Psoas muscle (tissue), 8 donors: ENCODE measurements around the gene IL4. TPM values are rescaled to one million over a fixed set of nuclear protein-coding genes. Genes with fewer than 3 reads are reported as not detected.

Experiments used
- ATAC-seq, 4 donors: fragments of 200-7000 bp; cut with Tn5 transposase; one replicate each; pipeline ENCODE4 v1.9.1; 2020; ENCODE audit warnings: moderate library complexity in 3 of 4, mild to moderate bottlenecking in 2 of 4
- DNase-seq, 2 donors: peaks; one replicate each; pipeline ENCODE4 v3.0.0-alpha.2; 2020
- H3K27ac ChIP-seq: fragments of 200-600 bp; one replicate; pipeline ENCODE4 v1.8.0; 2022
- H3K27me3 ChIP-seq, 3 donors: fragments of 200-600 bp in 1 of 3; one replicate each; pipeline versions ENCODE4 v1.6.1 to v1.8.0; 2013 to 2022; ENCODE audit warnings: low read length in 2 of 3, mild to moderate bottlenecking in 2 of 3, moderate library complexity in 1 of 3; ENCODE audit not compliant: insufficient read depth in 3 of 3
- H3K36me3 ChIP-seq, 2 donors: fragments of 200-600 bp in 1 of 2; one replicate each; pipeline versions ENCODE4 v1.6.1 to v1.8.0; 2013 to 2022; ENCODE audit warnings: low read depth in 1 of 2, mild to moderate bottlenecking in 1 of 2, moderate library complexity in 1 of 2; ENCODE audit not compliant: insufficient read depth in 1 of 2
- H3K4me1 ChIP-seq: fragments of 200-600 bp; one replicate; pipeline ENCODE4 v1.8.0; 2022
- H3K4me3 ChIP-seq: fragments of 200-600 bp; one replicate; pipeline ENCODE4 v1.8.0; 2022; ENCODE audit warnings: mild to moderate bottlenecking
- H3K9me3 ChIP-seq: fragments of 200-600 bp; one replicate; pipeline ENCODE4 v1.8.0; 2022
- WGBS, 3 donors: extraction: QIAGEN DNeasy Blood & Tissue Kit; methylation state at CpG; one replicate each; pipeline versions ENCODE4 v1.1.6 to v1.1.7; 2013; 5-methylcytosine and 5-hydroxymethylcytosine counted together
- intact Hi-C, 2 donors: fragments of 100-400 bp; cut with DNase I; formaldehyde crosslinking; loops; one replicate each; pipeline versions ENCODE4 v1.11.0 to v1.14.2; 2022
- polyA plus RNA-seq, 3 donors: library from polyadenylated mRNA; stranded (reverse); fragments of 200-250 nt; gene quantifications; one replicate each; pipeline ENCODE4 v1.2.3, GENCODE V29; 2013
- total RNA-seq, 4 donors: library from RNA; stranded (reverse); fragmentation: NEBNext Ultra II Directional in 2 of 4; extraction: Animal tissue kit (Norgen Biotek cat#: 25700) in 2 of 4; gene quantifications; one replicate each; pipeline versions ENCODE4 v1.2.1 to v1.2.4, GENCODE V29; 2021 to 2023
- TF ChIP-seq, protein P1 (sequence below): fragments of 200-600 bp; IDR thresholded peaks from one replicate; pipeline ENCODE4 v1.8.0; 2022; ENCODE audit warnings: antibody characterized with exemption
- donor health status: healthy with polysubstance abuse.
- donor health status: DM: no; HTN: no; CAD: no; lungs with moderate emphysema.
- donor health status: Bipolar disorder and iron deficiency.
- donor health status: healthy.
- donor health status: DM: yes; HTN: yes; CAD: no.
- donor health status: DM: no; HTN: no; CAD: no.
- donor health status: DM: no; HTN: no; CAD: no.
- donor health status: DM: yes; HTN: yes; CAD: no.

IL4 gene
- total and polyA plus RNA-seq, 7 donors: not detected

DNA sequence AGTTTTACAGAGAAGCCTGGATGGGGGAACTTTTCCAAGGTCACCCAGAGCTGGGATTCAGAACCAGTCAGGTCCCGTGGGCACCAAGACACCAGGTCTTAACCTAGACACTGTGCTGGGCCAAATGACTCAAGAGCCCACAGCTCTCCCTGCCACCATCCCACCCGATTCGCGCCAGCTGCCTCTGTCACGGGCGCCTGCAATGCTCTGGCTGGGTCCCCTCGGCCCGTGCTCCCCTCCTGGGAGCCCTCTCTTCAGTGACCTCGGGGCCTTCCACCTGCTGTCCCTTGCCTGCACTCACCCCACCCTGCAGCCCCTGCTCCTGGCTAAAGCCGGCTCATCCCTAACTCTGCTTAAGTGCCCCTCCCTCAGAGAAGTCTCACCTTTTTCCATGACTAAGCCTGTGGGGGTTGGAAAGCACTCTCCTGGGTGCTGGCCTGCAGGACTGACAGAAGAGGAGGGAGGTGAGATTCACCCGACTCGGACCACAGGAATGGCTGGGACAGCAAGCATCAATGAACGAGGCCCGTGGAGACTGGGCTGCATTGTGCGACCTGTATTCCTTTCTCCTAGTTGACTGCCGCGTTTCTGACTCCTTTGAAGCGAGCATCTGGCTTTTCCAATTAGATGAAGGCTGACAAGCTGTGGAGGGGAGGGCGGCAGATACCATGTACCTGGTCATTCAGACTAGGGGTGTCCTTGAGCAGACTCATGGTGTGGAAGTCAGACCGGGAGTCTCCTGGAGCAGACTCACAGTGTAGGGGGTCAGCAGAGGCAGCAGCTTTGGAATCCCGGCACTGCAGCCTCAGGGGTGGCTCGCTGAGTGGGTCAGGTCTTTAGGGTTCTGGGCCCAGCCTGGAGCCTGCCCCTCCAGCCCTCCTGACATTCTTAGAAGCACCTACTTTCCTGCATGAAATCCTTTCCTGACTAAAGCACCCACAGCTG lies 5.8 kb upstream of the IL4 start:
- 66 to 68% (median 67%) methylated on average over 22 of the region's 22 CpGs for WGBS, 3 donors
- no peak for ATAC-seq

DNA sequence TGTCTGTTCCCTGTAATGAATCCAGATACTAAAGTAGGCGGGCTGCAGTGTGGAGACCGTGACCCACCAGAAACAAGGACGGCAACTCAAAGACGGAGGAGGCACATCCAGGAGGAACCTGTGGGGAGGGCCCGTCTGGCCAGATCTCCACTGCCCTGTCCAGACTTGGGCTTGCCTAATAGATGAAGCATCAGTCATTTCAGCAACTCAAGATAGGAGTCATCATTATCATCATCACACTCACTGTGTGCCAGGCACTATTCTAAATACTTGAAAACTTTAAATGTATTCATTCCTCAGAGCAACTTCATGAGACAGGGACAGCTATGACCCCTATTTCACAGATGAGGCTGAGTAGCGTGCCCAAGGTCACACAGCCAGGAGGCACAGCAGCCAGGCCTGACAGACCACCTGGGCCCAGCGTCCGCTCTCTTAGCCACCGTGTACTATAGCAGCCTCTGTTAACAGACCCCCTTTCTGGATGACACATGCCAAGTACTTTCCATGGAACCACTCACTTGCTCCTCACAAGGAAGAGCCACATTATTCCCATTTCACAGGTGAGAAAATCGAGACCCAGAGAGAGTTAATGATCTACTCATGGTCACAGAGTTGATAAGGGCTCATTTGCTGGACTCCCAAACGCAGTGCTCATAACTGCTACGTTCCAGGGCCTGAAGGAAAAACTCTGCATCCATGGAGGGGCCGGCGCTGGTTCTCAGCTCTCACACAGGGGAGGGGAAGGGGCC lies 4.9 kb upstream of the IL4 start:
- H3K27me3 ChIP-seq: peaks cover 0 to 4% (median 0%) of the 10 kb centered on the region in 3 donors
- H3K4me3 ChIP-seq: no peak overlapping the region
- no peaks in the 10 kb centered on the region for H3K4me1 ChIP-seq
- intact Hi-C loops: no loop called here
- no peak for ATAC-seq
- no peak overlapping the region for H3K27ac ChIP-seq
- no peak for DNase-seq
- no peaks in the 10 kb centered on the region for H3K9me3 ChIP-seq
- TF ChIP-seq, protein P1, sequence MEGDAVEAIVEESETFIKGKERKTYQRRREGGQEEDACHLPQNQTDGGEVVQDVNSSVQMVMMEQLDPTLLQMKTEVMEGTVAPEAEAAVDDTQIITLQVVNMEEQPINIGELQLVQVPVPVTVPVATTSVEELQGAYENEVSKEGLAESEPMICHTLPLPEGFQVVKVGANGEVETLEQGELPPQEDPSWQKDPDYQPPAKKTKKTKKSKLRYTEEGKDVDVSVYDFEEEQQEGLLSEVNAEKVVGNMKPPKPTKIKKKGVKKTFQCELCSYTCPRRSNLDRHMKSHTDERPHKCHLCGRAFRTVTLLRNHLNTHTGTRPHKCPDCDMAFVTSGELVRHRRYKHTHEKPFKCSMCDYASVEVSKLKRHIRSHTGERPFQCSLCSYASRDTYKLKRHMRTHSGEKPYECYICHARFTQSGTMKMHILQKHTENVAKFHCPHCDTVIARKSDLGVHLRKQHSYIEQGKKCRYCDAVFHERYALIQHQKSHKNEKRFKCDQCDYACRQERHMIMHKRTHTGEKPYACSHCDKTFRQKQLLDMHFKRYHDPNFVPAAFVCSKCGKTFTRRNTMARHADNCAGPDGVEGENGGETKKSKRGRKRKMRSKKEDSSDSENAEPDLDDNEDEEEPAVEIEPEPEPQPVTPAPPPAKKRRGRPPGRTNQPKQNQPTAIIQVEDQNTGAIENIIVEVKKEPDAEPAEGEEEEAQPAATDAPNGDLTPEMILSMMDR: no peak
- WGBS, 3 donors: 85 to 87% (median 86%) methylated on average over 14 of the region's 14 CpGs
- no peaks in the 10 kb centered on the region for H3K36me3 ChIP-seq

More for the DNA sequence above, 5.8 kb upstream of the IL4 start:
- TF ChIP-seq, protein P1: no peak
- Histone ChIP-seq H3K27me3 (peaks cover 0 to 4% (median 0%) of the 10 kb centered on the region in 3 donors), H3K9me3 (no peaks in the 10 kb centered on the region), H3K4me3 (no peak overlapping the region), H3K27ac (no peak overlapping the region), H3K4me1 (no peaks in the 10 kb centered on the region), H3K36me3 (no peaks in the 10 kb centered on the region)
- intact Hi-C loops: no loop called here
- DNase-seq: no peak

DNA sequence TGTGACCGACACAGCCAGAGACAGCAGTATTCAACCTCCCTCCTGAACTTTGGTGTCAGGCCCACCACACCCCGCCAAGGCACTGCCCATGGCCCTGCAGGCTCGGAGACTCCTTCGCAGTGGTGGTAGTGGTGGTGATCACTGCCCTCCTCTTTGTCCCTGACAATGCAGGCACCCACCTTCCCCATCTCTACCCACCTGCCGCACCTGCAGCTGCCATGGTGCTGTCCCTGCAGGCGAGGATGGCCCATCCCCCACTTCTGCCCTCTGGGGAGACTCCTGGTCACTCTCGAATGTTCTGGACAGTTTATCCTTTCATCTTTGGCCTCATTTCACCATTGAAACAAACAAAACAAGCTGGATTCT lies 4.4 kb upstream of the IL4 start:
- WGBS, 3 donors: 76 to 85% (median 77%) methylated on average over 6 to 7 of the region's 7 CpGs

DNA sequence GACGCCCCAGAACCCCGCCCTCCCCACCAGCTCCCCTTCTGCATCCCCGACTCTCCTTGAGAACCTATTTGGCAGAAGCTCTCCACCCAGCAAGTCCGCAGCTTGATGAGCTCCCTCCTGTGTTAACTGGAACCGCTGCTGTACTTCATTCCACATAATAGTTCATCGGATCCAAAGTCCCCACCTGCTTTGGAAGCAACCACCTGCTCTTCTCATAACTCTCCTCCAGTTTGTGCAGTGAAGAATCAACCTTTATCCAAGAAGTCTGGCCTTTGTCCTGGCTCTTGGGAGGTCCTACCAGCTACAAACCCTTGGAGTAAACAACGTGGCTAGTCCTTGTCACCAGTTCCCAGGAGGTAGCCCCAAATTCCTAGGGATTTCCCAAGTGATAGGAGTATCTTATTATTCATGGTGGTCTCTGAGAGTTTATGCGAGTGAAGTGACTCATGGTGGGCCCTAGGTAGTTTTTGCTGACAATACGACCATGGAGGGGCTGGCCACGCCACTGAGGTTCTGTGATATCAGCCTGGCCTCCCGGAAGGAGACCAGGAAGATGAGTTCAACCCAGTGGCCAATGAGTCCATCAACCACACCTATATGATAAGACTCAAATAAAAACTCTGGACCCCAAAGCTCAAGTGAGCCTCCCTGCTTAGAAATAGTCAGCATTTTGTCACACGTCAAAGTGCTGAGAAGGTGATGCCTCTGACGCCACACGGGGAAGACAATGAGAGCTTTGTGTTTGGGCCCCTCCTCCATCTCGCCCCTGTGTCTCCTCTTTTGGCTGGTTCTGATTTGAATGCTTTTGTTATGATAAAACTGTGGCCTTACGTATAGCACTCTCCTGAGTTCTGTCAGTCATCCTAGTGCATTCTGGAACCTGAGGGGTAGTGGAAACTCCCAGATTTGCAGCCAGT lies 3.6 kb upstream of the IL4 start:
- Histone ChIP-seq H3K36me3 (no peaks in the 10 kb centered on the region), H3K27ac (no peak overlapping the region), H3K4me3 (no peak overlapping the region), H3K4me1 (no peaks in the 10 kb centered on the region), H3K27me3 (peaks cover 0 to 4% (median 0%) of the 10 kb centered on the region in 3 donors), H3K9me3 (no peaks in the 10 kb centered on the region)
- intact Hi-C loops: no loop called here
- DNase-seq (no peak), ATAC-seq (no peak)
- TF ChIP-seq, protein P1: no peak
- WGBS, 3 donors: 82 to 85% (median 82%) methylated on average over 16 of the region's 16 CpGs

More for the DNA sequence above, 4.4 kb upstream of the IL4 start:
- intact Hi-C loops: no loop called here
- DNase-seq (no peak), ATAC-seq (no peak)
- Histone ChIP-seq H3K4me1 (no peaks in the 10 kb centered on the region), H3K36me3 (no peaks in the 10 kb centered on the region), H3K27ac (no peak overlapping the region), H3K27me3 (peaks cover 0 to 4% (median 0%) of the 10 kb centered on the region in 3 donors), H3K4me3 (no peak overlapping the region), H3K9me3 (no peaks in the 10 kb centered on the region)
- TF ChIP-seq, protein P1: no peak
